GM12891 (cell line): ENCODE measurements around the gene CLBA1.

Source experiments
- DNase-seq: peaks from one replicate; pipeline ENCODE4 v3.0.0; 2011; ENCODE audit warnings: low spot score; ENCODE audit not compliant: insufficient read length
- FAIRE-seq: peaks from 2 replicates; lab custom pipeline; 2011; peaks lifted over from hg19 to GRCh38; lab: Jason Lieb, UNC
- PAX5 ChIP-seq: IDR thresholded peaks from 2 replicates; pipeline ENCODE4 v1.6.1; 2011; ENCODE audit warnings: low read length, moderate library complexity, mild to moderate bottlenecking; ENCODE audit not compliant: insufficient read depth, severe bottlenecking
- POLR2A ChIP-seq: IDR thresholded peaks from 2 replicates; pipeline ENCODE4 v1.6.1; 2011; ENCODE audit warnings: low read depth, low read length, control low read depth
- POLR2AphosphoS5 ChIP-seq: IDR thresholded peaks from 2 replicates; pipeline ENCODE4 v1.6.1; 2011; ENCODE audit warnings: low read depth, low read length, control low read depth
- POU2F2 ChIP-seq: IDR thresholded peaks from 2 replicates; pipeline ENCODE4 v1.6.1; 2011; ENCODE audit warnings: low read depth, mild to moderate bottlenecking, control low read depth, low read length, moderate library complexity
- SPI1 ChIP-seq: IDR thresholded peaks from 2 replicates; pipeline ENCODE4 v1.6.1; 2011; ENCODE audit warnings: low read depth, low read length, control low read depth
- TAF1 ChIP-seq: IDR thresholded peaks from 2 replicates; pipeline ENCODE4 v1.6.1; 2011; ENCODE audit warnings: low read depth, low read length, control low read depth

Gene CLBA1

DNA sequence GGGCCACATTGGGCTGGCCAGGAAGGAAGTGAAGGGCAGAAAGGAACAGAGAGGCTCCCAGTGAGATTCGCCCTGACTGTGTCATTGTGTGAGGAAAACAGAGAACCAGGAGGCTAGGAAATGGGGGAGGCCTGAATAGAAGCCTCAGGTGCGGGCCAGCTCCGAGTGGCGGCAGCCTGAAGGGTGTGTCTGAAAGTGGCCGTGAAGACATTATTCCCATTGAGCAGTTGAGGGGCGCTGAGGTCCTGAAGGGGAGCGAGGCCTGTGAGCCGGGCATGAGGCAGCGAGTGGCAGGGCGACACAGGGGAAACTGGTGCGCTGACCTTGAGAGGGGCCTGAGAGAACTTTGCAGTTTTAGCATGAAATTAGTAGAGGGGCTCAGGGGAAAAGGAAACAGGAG is 6.9 kb downstream of the CLBA1 start:
- TF ChIP-seq POLR2A (no peak), TAF1 (no peak), SPI1 (no peak), POLR2AphosphoS5 (no peak), PAX5 (no peak), POU2F2 (no peak)
- DNase-seq = no peak
- FAIRE-seq = no peak

GRCh38 chr14:104993306-104993705 is 7.7 kb downstream of the CLBA1 start:
- TF ChIP-seq PAX5 = no peak
- TF ChIP-seq POU2F2 = no peak
- no peak for TF ChIP-seq POLR2A
- TF ChIP-seq POLR2AphosphoS5 = no peak
- TF ChIP-seq TAF1 = no peak
- no peak for TF ChIP-seq SPI1
- no peak for FAIRE-seq
- no peak for DNase-seq

- no peak for FAIRE-seq
- DNase-seq = no peak
- TF ChIP-seq POLR2A (no peak), TAF1 (no peak), SPI1 (no peak), POLR2AphosphoS5 (no peak), PAX5 (no peak), POU2F2 (no peak)
These were observed 8.4 kb downstream of the CLBA1 start for GRCh38 chr14:104993808-104994591.

DNA sequence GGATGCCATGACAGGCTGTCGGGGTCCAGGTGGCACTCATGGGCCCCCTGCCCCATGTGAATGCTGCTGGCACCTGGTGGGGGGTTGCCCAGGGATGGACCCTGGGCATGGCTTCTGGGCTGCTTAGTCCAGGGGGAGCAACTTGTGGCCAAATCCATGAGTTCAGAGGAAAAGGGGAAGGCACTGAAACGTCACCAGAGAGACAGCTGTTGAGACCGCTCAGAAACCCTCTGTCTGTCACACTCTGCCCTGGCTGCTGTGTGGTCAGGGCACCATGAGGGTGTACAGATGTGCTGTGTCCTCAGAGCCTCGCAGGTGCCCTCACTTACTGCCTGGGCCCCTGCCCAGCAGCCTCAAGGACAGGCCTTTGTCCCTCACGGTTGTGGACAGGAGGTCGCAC is 9.4 kb downstream of the CLBA1 start:
- no peak for DNase-seq
- TF ChIP-seq POLR2A (no peak), PAX5 (no peak)
- FAIRE-seq = no peak

GRCh38 chr14:104996032-104996431 is 10.4 kb downstream of the CLBA1 start:
- TF ChIP-seq PAX5 (no peak), POLR2AphosphoS5 (no peak), POU2F2 (no peak), SPI1 (no peak), POLR2A (no peak), TAF1 (no peak)
- FAIRE-seq (no peak), DNase-seq (no peak)

DNA sequence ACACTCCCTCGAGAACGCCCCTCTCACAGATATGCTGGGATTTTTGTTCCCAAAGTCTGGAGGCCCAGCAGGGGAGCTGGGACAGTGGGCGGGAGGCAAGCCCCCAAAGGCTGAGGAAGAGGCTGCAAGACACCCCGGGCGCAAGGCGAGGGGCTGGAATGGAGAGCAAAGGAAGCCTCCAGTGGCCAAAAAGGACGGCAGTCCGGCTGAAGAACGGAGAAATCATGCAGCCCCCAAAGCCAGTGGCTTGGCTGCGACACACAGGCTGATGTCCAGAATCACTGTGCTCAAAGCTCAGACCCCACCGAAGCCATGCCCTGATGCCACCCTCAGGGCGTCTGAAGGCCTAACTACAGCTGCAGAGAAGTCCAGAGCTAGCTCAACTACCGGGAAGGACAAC is 10.9 kb downstream of the CLBA1 start:
- TF ChIP-seq SPI1 (no peak), POU2F2 (no peak), TAF1 (no peak), PAX5 (no peak), POLR2A (no peak), POLR2AphosphoS5 (no peak)
- DNase-seq (no peak), FAIRE-seq (no peak)

- no peak for DNase-seq
- no peak for FAIRE-seq
- no peak for TF ChIP-seq SPI1
- no peak for TF ChIP-seq POU2F2
- TF ChIP-seq PAX5 = no peak
These were observed 13.2 kb downstream of the CLBA1 start for GRCh38 chr14:104998801-104999200.

GRCh38 chr14:104999361-104999760 is 13.8 kb downstream of the CLBA1 start:
- FAIRE-seq = no peak
- TF ChIP-seq TAF1 = no peak
- no peak for TF ChIP-seq POLR2A
- TF ChIP-seq POLR2AphosphoS5 = no peak
- TF ChIP-seq SPI1 = no peak
- no peak for TF ChIP-seq POU2F2
- no peak for TF ChIP-seq PAX5
- DNase-seq = no peak

GRCh38 chr14:105005329-105005928 is 19.8 kb downstream of the CLBA1 start:
- TF ChIP-seq SPI1 (no peak), PAX5 (no peak), POU2F2 (no peak), POLR2A (no peak), POLR2AphosphoS5 (no peak), TAF1 (no peak)
- FAIRE-seq = no peak

DNA sequence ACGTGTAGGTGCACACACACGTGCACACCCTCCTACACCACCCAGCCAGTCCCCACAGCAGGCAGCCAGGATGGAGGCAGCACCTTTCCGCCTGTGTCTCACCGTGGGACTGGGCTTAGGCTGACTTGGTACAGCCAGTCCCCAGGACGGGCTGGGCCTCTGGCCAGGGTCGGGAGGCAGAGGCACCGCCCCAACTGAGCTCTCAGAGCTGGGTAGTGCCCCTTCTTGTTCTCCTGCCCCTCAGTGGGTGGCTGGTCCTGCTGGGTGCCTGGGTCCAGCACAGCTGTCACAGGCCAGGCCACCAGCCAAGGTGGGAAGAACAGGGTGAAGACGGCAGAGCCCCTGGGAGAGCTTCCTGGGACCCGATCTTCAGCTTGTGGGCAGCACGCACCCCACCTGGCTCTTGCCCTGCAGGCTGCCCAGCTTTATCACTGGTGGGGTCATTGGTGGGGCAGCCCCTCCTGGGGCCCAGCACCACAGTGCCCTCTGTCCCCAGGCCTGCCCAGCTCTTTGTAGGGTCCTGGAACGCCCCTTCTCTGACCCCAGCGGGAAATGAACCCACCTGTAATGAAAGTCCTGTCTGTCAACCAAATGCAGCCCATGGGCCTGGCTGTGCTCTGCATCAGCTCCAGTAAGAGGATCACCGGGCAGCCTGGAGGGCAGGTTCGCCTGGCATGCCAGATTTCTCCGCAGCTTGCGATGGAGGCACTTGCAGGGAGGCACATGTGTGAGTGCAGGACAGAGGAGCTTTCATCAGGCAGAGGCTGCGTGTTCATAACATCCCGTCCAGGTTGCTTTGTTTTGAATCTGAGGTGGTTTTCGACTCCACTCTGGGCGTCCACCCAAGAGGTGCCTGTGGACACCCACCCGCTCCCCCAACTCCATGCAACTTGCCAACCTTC is 20.6 kb downstream of the CLBA1 start:
- no peak for FAIRE-seq
- TF ChIP-seq PAX5 (no peak), POLR2A (peak; percentile 37; the same call in 1 of the 2 replicates), POLR2AphosphoS5 (0 out of 2 replicates have a peak, but pooled peaks have one; percentile 12)
- no peak for DNase-seq

More at GRCh38 chr14:105005329-105005928, 19.8 kb downstream of the CLBA1 start:
- no peak for DNase-seq
